ENCODE data around the gene PCDH9.
"Not testable (repeated sequence)": the region's sequence is repeated elsewhere in the genome, so short reads cannot be mapped to it uniquely, and the experiment has no call there.

The PCDH9 gene

DNA sequence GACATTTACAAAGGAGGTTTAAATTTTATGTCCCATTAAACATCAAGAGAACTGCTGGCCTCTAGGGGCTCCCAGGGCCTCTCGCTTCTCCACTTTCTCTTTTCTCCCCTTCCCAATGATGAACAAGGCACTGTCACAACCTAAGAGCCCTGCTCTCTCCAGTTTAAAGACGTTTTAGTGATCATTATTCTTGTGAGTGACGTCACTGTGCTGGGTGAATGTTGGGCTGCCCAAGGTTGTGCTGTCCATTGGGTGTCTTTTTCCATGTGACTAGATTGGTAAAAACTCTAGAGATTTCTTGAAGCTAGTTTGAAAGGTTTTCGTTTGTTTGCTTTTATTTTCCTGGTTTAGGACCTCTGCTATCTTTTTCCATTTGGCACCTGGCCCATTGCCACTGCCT lies 602.6 kb downstream of the PCDH9 start:
- DNase-seq, result no peak

GRCh38 chr13:66624302-66624701 lies 605.8 kb downstream of the PCDH9 start:
- DNase-seq, result no peak

GRCh38 chr13:66623129-66623820 lies 606.9 kb downstream of the PCDH9 start:
- DNase-seq, result no peak

DNA sequence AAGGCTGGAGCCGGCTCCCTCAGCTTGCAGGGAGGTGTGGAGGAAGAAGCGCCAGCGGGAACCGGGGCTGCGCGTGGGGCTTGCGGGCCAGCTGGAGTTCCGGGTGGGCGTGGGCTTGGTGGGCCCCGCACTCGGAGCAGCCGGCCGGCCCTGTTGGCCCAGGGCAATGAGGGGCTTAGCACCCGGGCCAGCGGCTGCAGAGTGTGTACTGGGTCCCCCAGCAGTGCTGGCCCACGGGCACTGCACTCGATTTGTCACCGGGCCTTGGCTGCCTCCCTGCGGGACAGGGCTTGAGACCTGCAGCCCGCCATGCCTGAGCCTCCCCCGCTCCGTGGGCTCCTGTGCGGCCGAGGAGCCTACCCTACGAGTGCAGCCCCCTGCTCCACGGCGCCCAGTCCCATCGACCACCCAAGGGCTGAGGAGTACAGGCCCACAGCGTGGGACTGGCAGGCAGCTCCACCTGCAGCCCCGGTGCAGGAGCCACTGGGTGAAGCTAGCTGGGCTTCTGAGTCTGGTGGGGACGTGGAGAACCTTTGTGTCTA lies 608.2 kb downstream of the PCDH9 start:
- not testable (repeated sequence) for DNase-seq

GRCh38 chr13:66618702-66619101 lies 611.4 kb downstream of the PCDH9 start:
- no peak for DNase-seq

DNA sequence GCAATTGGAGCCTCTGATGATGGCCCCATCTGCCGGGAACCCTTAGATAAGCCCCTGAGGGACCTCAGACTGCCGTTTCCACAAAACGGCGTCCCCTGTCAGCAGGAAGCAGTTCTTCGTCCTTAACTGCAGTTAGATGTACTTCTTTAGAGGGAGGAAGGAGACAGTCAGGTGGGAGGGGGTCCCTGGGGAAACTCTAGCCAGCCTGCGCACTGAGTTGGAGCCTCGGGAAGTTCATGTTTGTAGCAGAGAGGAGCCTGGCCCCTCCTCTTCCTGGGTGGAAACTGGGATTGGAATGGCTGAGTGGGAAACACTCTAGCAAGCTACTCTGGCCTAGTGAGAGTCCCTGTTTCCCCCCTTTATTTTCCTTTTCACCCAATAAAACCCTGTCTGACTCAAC lies 612.4 kb downstream of the PCDH9 start:
- DNase-seq, result no peak

- no peak for DNase-seq
Measured at GRCh38 chr13:66612983-66613382, 617.2 kb downstream of the PCDH9 start.

DNA sequence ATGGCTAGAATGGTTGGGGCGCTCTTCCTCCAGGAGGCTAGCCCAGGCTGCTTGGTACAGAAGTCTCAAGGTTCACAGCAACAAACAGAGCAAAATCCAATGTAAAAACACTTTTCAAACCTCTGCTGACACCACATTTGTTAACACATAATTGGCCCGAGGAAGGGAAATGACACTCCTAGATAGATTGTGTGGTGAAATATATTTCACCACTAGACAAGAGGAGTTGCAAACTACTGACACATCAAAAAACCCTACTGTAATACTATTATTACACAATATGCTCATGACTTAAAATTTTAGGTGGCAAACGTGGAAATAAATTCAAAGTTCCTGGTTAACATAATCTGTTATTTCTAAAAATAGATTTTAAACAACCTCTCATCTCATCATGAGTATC lies 643.6 kb downstream of the PCDH9 start:
- no peak for DNase-seq

- DNase-seq, result no peak
Measured at GRCh38 chr13:66585669-66586203, 644.4 kb downstream of the PCDH9 start.

DNA sequence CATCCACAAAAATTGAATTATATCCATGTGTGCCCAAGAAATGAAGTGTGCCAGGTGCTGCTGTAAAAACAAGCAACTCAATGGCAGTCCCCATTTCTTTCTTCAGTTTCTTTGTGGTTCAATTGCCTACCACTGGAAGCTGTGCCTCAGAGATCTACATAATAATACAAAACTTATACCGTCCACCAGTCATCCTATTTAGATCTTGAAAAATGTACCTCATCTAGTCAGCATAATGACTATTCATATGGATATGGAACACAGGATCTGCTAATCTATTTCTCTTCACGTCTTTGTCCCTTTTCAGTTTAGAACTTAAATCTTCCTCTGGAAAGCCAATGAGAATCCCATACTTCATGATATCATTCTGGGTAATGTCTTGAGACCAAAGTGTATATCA lies 648.5 kb downstream of the PCDH9 start:
- DNase-seq, result no peak

DNA sequence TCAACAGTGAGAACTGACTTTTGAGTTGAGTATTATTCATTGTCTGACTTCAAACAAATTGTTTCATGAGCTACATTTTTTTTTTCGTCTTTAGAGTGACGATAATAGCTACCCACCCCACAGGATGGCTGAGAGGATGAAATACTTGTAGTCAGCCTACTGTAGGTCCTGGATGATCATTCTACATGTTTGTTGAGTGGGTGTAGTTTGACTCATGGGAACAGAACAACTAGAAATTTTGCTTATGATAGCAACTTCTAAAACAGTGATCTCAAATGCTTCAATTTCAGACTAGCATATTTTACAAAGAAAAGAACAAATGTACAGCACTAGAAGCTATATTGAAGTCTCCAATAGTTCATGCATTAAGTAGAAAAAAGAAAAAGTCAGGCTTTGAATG lies 651.8 kb downstream of the PCDH9 start:
- no peak for DNase-seq

- no peak for DNase-seq
Measured at GRCh38 chr13:66577358-66577757, 652.8 kb downstream of the PCDH9 start.

DNA sequence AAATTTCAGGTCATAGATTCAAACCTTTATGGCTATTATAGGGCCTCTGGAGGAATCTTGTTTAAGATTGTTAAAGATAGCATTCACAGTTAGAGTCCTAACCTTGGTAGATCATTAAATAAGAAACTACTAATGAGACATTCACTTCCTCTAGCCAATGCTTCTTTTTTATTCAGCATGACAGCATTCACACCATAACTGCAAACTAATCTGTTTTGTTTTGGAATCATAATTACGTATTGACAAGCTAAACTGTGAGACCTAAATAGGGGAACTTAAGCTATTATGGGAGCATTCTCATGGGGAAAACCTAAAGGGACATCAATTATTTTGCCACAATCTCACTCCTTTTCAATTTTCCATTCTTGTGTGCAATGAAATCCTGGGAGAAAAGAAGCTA lies 653.8 kb downstream of the PCDH9 start:
- no peak for DNase-seq

DNA sequence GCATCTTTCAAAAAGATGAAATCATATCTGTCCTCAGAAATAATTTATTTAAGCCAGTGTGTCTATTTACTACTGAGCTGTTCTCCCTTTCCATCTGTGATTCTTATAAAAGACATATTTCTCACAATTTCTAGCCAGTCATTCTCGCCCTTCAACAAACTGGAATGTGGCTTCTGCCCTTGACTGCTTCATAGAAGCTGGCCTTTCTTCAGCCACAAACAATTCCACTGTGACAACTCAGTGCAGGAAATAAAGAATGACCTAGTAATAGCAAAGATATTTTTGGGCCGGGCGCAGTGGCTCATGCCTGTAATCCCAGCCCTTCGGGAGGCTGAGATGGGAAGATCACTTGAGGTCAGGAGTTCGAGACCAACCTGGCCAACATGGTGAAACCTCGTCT lies 655.5 kb downstream of the PCDH9 start:
- no peak for DNase-seq

GRCh38 chr13:66567899-66568612 lies 662.1 kb downstream of the PCDH9 start:
- DNase-seq, result no peak

- no peak for DNase-seq
Measured at GRCh38 chr13:66565279-66565678, 664.9 kb downstream of the PCDH9 start.

DNA sequence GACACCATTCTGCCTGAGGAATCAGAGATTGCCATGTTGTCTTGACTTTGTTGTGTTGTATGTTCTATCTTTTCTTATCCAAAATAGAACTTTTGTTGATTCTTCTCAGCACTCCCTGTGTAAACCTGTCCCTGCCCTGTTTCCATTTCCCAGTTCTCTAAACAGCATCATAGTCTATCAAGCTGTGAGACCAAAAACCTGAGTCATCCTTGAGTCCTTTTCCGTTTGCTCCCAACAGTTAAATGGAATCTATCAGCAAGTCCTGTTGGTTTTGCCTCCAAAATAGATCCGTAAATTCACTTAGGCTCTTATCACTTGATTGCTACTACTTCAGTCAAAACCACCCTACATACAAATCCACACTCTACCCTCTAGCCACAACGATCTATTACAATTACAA lies 667.1 kb downstream of the PCDH9 start:
- no peak for DNase-seq

DNA sequence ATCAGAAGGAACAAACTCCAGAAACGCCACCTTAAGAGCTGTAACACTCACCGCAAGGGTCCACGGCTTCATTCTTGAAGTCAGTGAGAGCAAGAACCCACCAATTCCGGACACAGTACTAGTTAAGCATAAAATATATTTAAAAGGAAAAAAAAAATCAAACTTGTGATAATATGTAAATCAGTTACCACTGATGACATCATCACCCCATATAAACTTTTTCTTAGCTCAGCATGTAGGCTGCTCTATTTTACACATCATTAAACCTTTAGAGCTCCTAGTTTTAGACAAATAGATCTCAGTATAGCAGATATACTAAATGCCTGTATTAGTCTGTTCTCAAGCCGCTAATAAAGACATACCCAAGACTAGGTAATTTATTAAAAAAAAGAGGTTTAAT lies 668.1 kb downstream of the PCDH9 start:
- no peak for DNase-seq

GRCh38 chr13:66560991-66561390 lies 669.1 kb downstream of the PCDH9 start:
- no peak for DNase-seq

DNA sequence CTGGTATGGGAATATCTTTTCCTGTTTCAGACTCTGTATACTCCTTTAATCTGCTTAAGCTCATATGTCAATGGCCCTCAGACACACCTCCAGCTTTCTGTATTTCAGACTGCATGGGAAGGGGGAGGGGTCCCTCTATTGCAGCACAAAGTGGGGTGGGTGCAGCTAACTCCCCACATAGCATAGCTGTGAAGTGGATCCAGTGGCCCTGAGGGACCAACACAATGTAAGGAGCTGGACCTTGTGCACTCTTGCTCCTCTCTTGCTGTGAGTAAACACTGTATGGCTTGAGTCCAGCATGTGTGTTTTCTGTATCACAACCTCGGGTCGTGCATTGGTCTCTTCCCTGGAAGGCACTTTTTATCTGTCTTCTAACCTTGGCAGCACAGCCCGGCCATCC lies 669.9 kb downstream of the PCDH9 start:
- no peak for DNase-seq

- DNase-seq, result no peak
Measured at GRCh38 chr13:66559093-66559492, 671.0 kb downstream of the PCDH9 start.

GRCh38 chr13:66558506-66558905 lies 671.6 kb downstream of the PCDH9 start:
- no peak for DNase-seq

- no peak for DNase-seq
Measured at GRCh38 chr13:66557357-66557756, 672.8 kb downstream of the PCDH9 start.

- no peak for DNase-seq
Measured at GRCh38 chr13:66556306-66556705, 673.8 kb downstream of the PCDH9 start.
